ENCODE data around the gene U2AF2.

U2AF2 gene

GRCh38 chr19:55640577-55641425 lies 14.0 kb upstream of the U2AF2 start, which contains the start of gene ZNF580:
Gene ZNF580 (plus strand): TSS chr19:55641002. CDS start chr19:55642509, 1,507 bp downstream.
- DNase-seq (ENCODE audit: extremely low spot score): peak; percentile 73
- CTCF ChIA-PET: interaction anchor here (0.6 to 2.2 kb wide), 2 partner anchors 14 to 500 kb away, joined by 3 to 10 read pairs; partner anchors contain the start of gene U2AF2
- no peak for TF ChIP-seq CTCF (IDR thresholded peaks at IDR 0.05; ENCODE audit: control extremely low read depth, extremely low read depth, low read depth, missing control alignments)
- POLR2A ChIA-PET: interaction anchor here (0.6 to 0.7 kb wide), 2 partner anchors 238 to 673 kb away, joined by 4 read pairs; no protein-coding TSS in a partner anchor

- TF ChIP-seq CTCF (IDR thresholded peaks at IDR 0.05; ENCODE audit: control extremely low read depth, extremely low read depth, low read depth, missing control alignments): no peak
- ChIA-PET POLR2A (interaction anchor here (0.7 kb wide), 1 partner anchor 672 kb away, joined by 4 read pairs; no protein-coding TSS in a partner anchor), CTCF (interaction anchor here (1.9 to 5.0 kb wide), 3 partner anchors 8 to 13 kb away, joined by 9 to 31 read pairs (median 10); partner anchors contain the start of gene U2AF2)
- DNase-seq (ENCODE audit: extremely low spot score): peak; percentile 42
Measured at GRCh38 chr19:55641426-55642152, 13.2 kb upstream of the U2AF2 start.

- TF ChIP-seq CTCF (IDR thresholded peaks at IDR 0.05; ENCODE audit: control extremely low read depth, extremely low read depth, low read depth, missing control alignments): no peak
- DNase-seq (ENCODE audit: extremely low spot score): no peak
- CTCF ChIA-PET: interaction anchor here (1.0 to 5.0 kb wide), 5 partner anchors 9 to 14 kb away, joined by 3 to 31 read pairs (median 9); partner anchors contain the start of gene U2AF2
- POLR2A ChIA-PET: interaction anchor here (0.8 kb wide), 1 partner anchor 13 kb away, joined by 4 read pairs; the partner anchor contains the start of gene U2AF2
Measured at GRCh38 chr19:55642153-55643002, 12.5 kb upstream of the U2AF2 start.

GRCh38 chr19:55643003-55643886 lies 11.6 kb upstream of the U2AF2 start, which contains the start of gene ZNF581:
Gene ZNF581 (plus strand): TSS chr19:55643649. CDS start chr19:55644572, 923 bp downstream.
- no peak for TF ChIP-seq CTCF (IDR thresholded peaks at IDR 0.05; ENCODE audit: control extremely low read depth, extremely low read depth, low read depth, missing control alignments)
- ChIA-PET CTCF (interaction anchor here (1.0 to 7.2 kb wide), 6 partner anchors 8 to 13 kb away, joined by 3 to 84 read pairs (median 10); partner anchors contain the start of gene U2AF2), POLR2A (interaction anchor here (0.6 to 0.8 kb wide), 2 partner anchors 12 to 36 kb away, joined by 3 to 4 read pairs; partner anchors contain the start of gene U2AF2)
- peak; percentile 80 for DNase-seq (ENCODE audit: extremely low spot score)

- POLR2A ChIA-PET: interaction anchor here (0.6 kb wide), 1 partner anchor 36 kb away, joined by 3 read pairs; no protein-coding TSS in a partner anchor
- TF ChIP-seq CTCF (IDR thresholded peaks at IDR 0.05; ENCODE audit: control extremely low read depth, extremely low read depth, low read depth, missing control alignments): no peak
- DNase-seq (ENCODE audit: extremely low spot score): no peak
- CTCF ChIA-PET: interaction anchor here (2.6 to 7.2 kb wide), 3 partner anchors 9 to 11 kb away, joined by 9 to 84 read pairs (median 31); partner anchors contain the start of gene U2AF2
Measured at GRCh38 chr19:55643887-55644176, 11.0 kb upstream of the U2AF2 start.

All from GM10248 (cell line).